SU-DHL-6 (cell line): ENCODE data around the gene ADD3.

ENCODE experiments used
- H2AFZ ChIP-seq: fragments of 200-600 bp; sonication (generic); 2 replicates; pipeline ENCODE4 v1.6.1; 2014; ENCODE audit warnings: low read depth, mild to moderate bottlenecking, moderate library complexity, mixed read lengths, antibody characterized with exemption, low read length; ENCODE audit not compliant: severe bottlenecking
- H3F3A ChIP-seq: fragments of 200-600 bp; shearing (Covaris generic); 2 replicates; pipeline ENCODE4 v1.6.0; 2016; ENCODE audit warnings: antibody characterized with exemption, mild to moderate bottlenecking; ENCODE audit not compliant: insufficient read depth
- H3K27ac ChIP-seq: fragments of 200-600 bp; sonication (generic); 2 replicates; pipeline ENCODE4 v1.5.1; 2016; ENCODE audit warnings: low read depth, mild to moderate bottlenecking, low read length, moderate library complexity, mixed read lengths
- H3K27me3 ChIP-seq: fragments of 200-600 bp; sonication (generic), shearing (Covaris generic); 2 replicates; pipeline ENCODE4 v1.6.0; 2014; ENCODE audit warnings: mild to moderate bottlenecking, low read length
- H3K36me3 ChIP-seq: fragments of 200-600 bp; sonication (generic); 2 replicates; pipeline ENCODE4 v1.6.1; 2014; ENCODE audit warnings: mild to moderate bottlenecking, low read length, mixed read lengths
- H3K4me2 ChIP-seq: fragments of 300-600, 200-600 bp; shearing (Covaris generic), sonication (generic); 2 replicates; pipeline ENCODE4 v1.6.0; 2014; ENCODE audit warnings: low read length, low read depth, mild to moderate bottlenecking; ENCODE audit not compliant: poor library complexity, severe bottlenecking
- H3K4me3 ChIP-seq: fragments of 200-600 bp; sonication (generic); 2 replicates; pipeline ENCODE4 v1.5.1; 2014; ENCODE audit warnings: antibody characterized with exemption, low read length, mild to moderate bottlenecking, mixed read lengths; ENCODE audit not compliant: insufficient read depth, poor library complexity, severe bottlenecking
- H3K79me2 ChIP-seq: fragments of 200-600 bp; sonication (generic); 2 replicates; pipeline ENCODE4 v1.6.1; 2014; ENCODE audit warnings: mild to moderate bottlenecking, low read length, moderate library complexity; ENCODE audit not compliant: insufficient read depth
- H3K9ac ChIP-seq: fragments of 200-600 bp; sonication (generic); 2 replicates; pipeline ENCODE4 v1.7.0; 2014; ENCODE audit warnings: mild to moderate bottlenecking, low read length
- H3K9me2 ChIP-seq: fragments of 200-600 bp; sonication (generic); replicated peaks from 2 replicates; pipeline ENCODE4 v1.6.1; 2014; ENCODE audit warnings: low read length; ENCODE audit not compliant: insufficient read depth
- H3K9me3 ChIP-seq: fragments of 200-600 bp; sonication (generic); 2 replicates; pipeline ENCODE4 v1.6.1; 2014; ENCODE audit warnings: low read length, mixed read lengths; ENCODE audit not compliant: insufficient read depth
- H4K20me1 ChIP-seq: fragments of 200-600 bp; sonication (generic); 2 replicates; pipeline ENCODE4 v1.6.1; 2014; ENCODE audit warnings: low read depth, mild to moderate bottlenecking, antibody characterized with exemption, low read length, moderate library complexity, mixed read lengths
- EZH2phosphoT487 ChIP-seq: fragments of 200-600 bp; sonication (generic), shearing (Covaris generic); conservative IDR thresholded peaks from 2 replicates; pipeline ENCODE4 v1.6.1; 2018; ENCODE audit warnings: mild to moderate bottlenecking, antibody characterized with exemption, low read length, moderate library complexity, mixed read lengths
- TF ChIP-seq, protein P1 (sequence below): fragments of 200-600 bp; sonication (generic); IDR thresholded peaks from one replicate; pipeline ENCODE4 v1.5.1; 2017; ENCODE audit warnings: antibody characterized with exemption, mild to moderate bottlenecking, low read length, moderate library complexity; ENCODE audit not compliant: insufficient read depth, poor library complexity, severe bottlenecking

ADD3 gene

DNA sequence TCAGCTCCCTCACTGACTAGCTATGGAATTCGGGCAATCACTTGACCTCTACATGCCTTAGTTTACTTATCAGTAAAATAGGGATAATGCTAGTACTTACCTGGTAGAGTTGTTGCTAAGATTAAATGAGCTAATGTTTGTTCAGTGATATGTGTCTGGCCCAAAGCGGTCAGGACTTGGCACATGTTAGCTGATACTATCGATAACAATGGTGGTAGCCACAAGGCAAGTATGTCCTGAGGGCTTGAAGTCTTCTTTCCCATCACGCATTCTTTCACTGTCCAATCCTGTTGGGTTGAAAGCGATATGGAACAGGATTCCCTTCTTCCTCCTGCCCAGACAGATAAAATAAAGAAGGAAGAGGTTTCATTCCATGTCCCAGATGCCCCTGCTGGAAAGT lies 174.1 kb downstream of the ADD3 start:
- Histone ChIP-seq H3K27me3 (no peaks in the 10 kb centered on the region), H3K4me3 (no peak overlapping the region), H3F3A (no peaks in the 10 kb centered on the region), H2AFZ (no peak overlapping the region), H3K9me2 (no peaks in the 10 kb centered on the region), H3K36me3 (no peaks in the 10 kb centered on the region), H3K4me2 (no peak overlapping the region), H4K20me1 (no peaks in the 10 kb centered on the region), H3K9me3 (no peaks in the 10 kb centered on the region), H3K27ac (no peak overlapping the region), H3K79me2 (no peaks in the 10 kb centered on the region), H3K9ac (no peak overlapping the region)
- TF ChIP-seq EZH2phosphoT487: no peak
- TF ChIP-seq, protein P1, sequence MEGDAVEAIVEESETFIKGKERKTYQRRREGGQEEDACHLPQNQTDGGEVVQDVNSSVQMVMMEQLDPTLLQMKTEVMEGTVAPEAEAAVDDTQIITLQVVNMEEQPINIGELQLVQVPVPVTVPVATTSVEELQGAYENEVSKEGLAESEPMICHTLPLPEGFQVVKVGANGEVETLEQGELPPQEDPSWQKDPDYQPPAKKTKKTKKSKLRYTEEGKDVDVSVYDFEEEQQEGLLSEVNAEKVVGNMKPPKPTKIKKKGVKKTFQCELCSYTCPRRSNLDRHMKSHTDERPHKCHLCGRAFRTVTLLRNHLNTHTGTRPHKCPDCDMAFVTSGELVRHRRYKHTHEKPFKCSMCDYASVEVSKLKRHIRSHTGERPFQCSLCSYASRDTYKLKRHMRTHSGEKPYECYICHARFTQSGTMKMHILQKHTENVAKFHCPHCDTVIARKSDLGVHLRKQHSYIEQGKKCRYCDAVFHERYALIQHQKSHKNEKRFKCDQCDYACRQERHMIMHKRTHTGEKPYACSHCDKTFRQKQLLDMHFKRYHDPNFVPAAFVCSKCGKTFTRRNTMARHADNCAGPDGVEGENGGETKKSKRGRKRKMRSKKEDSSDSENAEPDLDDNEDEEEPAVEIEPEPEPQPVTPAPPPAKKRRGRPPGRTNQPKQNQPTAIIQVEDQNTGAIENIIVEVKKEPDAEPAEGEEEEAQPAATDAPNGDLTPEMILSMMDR: no peak

DNA sequence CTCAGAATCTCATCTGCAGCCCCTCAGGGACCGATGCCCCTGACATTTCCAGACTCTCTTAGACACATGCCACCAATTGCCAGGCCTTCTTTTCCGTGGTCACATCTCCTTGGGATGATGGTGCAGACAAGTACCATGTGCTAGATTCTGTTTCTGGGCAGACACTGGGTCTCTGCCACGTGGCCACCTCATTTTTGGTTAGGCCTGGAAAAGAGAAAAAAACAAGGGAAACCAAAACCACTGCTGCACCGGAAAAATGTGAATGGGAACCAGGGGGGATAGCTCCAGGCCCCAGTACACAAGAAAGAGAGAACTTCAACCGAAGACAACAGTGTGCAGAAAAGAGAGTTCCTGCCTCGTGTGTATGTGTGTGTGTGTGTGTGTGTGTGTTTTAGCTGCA lies 176.6 kb downstream of the ADD3 start:
- H3K27ac ChIP-seq: no peak overlapping the region
- no peaks in the 10 kb centered on the region for H3F3A ChIP-seq
- H3K9me2 ChIP-seq: no peaks in the 10 kb centered on the region
- no peaks in the 10 kb centered on the region for H3K36me3 ChIP-seq
- TF ChIP-seq, protein P1: no peak
- TF ChIP-seq EZH2phosphoT487: no peak
- H4K20me1 ChIP-seq: no peaks in the 10 kb centered on the region
- no peak overlapping the region for H3K4me3 ChIP-seq
- H3K9ac ChIP-seq: no peak overlapping the region
- H3K4me2 ChIP-seq: no peak overlapping the region
- H3K27me3 ChIP-seq: no peaks in the 10 kb centered on the region
- no peaks in the 10 kb centered on the region for H3K79me2 ChIP-seq
- H3K9me3 ChIP-seq: no peaks in the 10 kb centered on the region
- no peak overlapping the region for H2AFZ ChIP-seq
